Neural crest cell (in vitro differentiated cells): Measurements from ENCODE around the gene FGF11. TPM values are rescaled to one million over a fixed set of nuclear protein-coding genes. Genes with fewer than 3 reads are reported as not detected.
"Not testable (repeated sequence)": the region's sequence is repeated elsewhere in the genome, so short reads cannot be mapped to it uniquely, and the experiment has no call there.

ENCODE experiments used
- DNase-seq: peaks from one replicate; pipeline ENCODE4 v3.0.0; 2021; ENCODE audit warnings: low read depth, mixed read lengths, low spot score
- H3K27ac Mint-ChIP-seq: one replicate; pipeline ENCODE4 v1.8.0; 2021; ENCODE audit warnings: mild to moderate bottlenecking, mixed read lengths; ENCODE audit not compliant: unreplicated experiment
- H3K27me3 Mint-ChIP-seq: 2 replicates; pipeline ENCODE4 v1.8.0; 2021; ENCODE audit warnings: low read depth, mild to moderate bottlenecking, mixed read lengths
- H3K36me3 Mint-ChIP-seq: 2 replicates; pipeline ENCODE4 v1.8.0; 2021; ENCODE audit warnings: low read depth, mild to moderate bottlenecking, mixed read lengths
- H3K4me1 Mint-ChIP-seq: 2 replicates; pipeline ENCODE4 v1.8.0; 2021; ENCODE audit warnings: mixed read lengths
- H3K4me3 Mint-ChIP-seq: one replicate; pipeline ENCODE4 v1.8.0; 2021; ENCODE audit warnings: mild to moderate bottlenecking, mixed read lengths
- H3K9me3 Mint-ChIP-seq: 2 replicates; pipeline ENCODE4 v1.8.0; 2021; ENCODE audit warnings: mixed read lengths
- CTCF ChIP-seq: fragments of 200-600 bp; sonication (generic); conservative IDR thresholded peaks from 2 replicates; pipeline ENCODE4 v1.5.0; 2021; ENCODE audit warnings: antibody characterized with exemption, mild to moderate bottlenecking
- total RNA-seq: library from RNA; stranded (reverse); gene quantifications from 2 replicates; pipeline ENCODE4 v1.2.1, GENCODE V29; 2021

Gene FGF11
- total RNA-seq, 1 donor from 2014 or later = 6.0 TPM

GRCh38 chr17:7481842-7482741 lies 42.8 kb downstream of the FGF11 start:
- H3K4me1 Mint-ChIP-seq = peaks cover 72% of the 10 kb centered on the region
- not testable (repeated sequence) for DNase-seq, H3K36me3 Mint-ChIP-seq, H3K9me3 Mint-ChIP-seq, H3K27me3 Mint-ChIP-seq
- peak overlapping the region; percentile 99 for H3K4me3 Mint-ChIP-seq
- peak overlapping the region; percentile 100 for H3K27ac Mint-ChIP-seq

- H3K27me3 Mint-ChIP-seq, DNase-seq, H3K36me3 Mint-ChIP-seq, H3K9me3 Mint-ChIP-seq: not testable (repeated sequence)
- H3K4me1 Mint-ChIP-seq = peaks cover 74% of the 10 kb centered on the region
- H3K27ac Mint-ChIP-seq = peak overlapping the region; percentile 100
- peak overlapping the region; percentile 99 for H3K4me3 Mint-ChIP-seq
Measured at GRCh38 chr17:7482742-7483088, 43.4 kb downstream of the FGF11 start.

DNA sequence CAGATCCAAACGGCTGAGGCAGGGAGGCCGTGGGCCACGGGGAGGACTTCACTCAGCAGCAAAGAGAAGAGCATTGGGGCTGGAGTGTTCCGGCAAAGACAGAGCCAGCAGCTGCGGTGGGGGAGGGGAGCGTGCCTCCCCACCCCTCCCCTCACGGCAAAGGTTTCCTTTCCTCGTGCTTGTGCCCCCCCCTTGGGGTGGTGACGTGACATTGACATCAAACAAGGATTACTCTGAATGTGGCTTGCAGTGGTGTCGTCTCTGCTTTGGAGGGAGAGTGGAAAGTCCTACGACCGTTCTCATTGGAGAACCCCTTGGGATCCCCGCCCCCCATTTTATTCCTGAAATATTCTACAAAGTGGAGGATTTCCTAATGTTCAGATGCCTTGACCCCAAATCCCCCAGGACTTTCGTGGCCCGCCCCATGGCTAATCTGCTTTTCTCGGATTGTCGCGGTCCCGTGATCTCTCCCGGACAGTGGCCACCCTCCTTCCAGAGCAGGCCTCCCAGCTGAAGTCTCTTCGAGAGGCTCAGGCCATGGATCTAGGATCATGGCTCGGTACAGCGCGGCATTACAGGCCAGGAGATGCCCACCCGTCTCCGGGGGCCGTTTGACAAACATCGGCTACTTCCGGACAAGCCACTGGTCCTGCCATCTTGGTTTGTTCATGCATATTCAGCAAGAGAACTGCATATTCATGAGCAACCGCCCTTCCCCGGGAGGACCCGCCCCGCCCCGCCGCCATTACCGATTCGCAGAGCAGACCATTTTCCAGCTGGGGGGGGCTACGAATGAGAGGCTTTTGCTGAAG lies 44.1 kb downstream of the FGF11 start:
- H3K27me3 Mint-ChIP-seq = no peaks in the 10 kb centered on the region
- H3K4me3 Mint-ChIP-seq = peak overlapping the region; percentile 99

DNA sequence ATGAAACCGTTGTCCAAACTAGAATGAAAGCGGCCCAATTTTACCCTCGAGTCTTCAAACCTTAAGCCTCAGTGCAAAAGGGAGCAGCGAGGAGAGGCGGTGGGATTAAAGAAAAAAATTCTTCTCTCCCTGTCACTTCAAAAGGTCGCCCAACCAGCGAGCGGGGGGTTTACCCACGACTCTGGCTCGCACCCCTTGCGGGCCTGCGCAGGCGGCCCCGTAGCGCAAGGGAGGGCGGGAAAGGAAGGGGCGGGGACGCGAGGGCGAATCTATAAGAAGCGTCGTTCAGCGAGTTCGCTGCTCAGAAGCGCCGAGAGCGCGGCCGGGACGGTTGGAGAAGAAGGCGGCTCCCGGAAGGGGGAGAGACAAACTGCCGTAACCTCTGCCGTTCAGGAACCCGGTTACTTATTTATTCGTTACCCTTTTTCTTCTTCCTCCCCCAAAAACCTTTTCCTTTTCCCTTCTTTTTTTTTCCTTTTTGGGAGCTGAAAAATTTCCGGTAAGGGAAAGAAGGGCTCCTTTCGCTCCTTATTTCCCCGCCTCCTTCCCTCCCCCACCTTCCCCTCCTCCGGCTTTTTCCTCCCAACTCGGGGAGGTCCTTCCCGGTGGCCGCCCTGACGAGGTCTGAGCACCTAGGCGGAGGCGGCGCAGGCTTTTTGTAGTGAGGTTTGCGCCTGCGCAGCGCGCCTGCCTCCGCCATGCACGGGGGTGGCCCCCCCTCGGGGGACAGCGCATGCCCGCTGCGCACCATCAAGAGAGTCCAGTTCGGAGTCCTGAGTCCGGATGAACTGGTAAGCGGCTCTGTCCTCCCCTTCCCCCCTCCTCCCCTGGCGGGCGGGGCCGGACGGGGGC lies 45.0 kb downstream of the FGF11 start, which contains the start of gene POLR2A:
Gene POLR2A (plus strand): TSS at position 300 of the 852 bp plus-strand sequence.
- no peaks in the 10 kb centered on the region for H3K9me3 Mint-ChIP-seq

More for the DNA sequence above, 44.1 kb downstream of the FGF11 start:
- peaks cover 69% of the 10 kb centered on the region for H3K4me1 Mint-ChIP-seq
- peak overlapping the region; percentile 100 for H3K27ac Mint-ChIP-seq
- H3K36me3 Mint-ChIP-seq = peaks cover 3% of the 10 kb centered on the region
- H3K9me3 Mint-ChIP-seq = no peaks in the 10 kb centered on the region
- TF ChIP-seq CTCF = no peak
- DNase-seq = peak; percentile 84

GRCh38 chr17:7484919-7485377 lies 45.6 kb downstream of the FGF11 start:
- DNase-seq = no peak
- H3K9me3 Mint-ChIP-seq = no peaks in the 10 kb centered on the region
- peaks cover 3% of the 10 kb centered on the region for H3K36me3 Mint-ChIP-seq
- TF ChIP-seq CTCF = no peak
- peaks cover 73% of the 10 kb centered on the region for H3K4me1 Mint-ChIP-seq
- H3K27ac Mint-ChIP-seq = peak overlapping the region; percentile 100
- no peaks in the 10 kb centered on the region for H3K27me3 Mint-ChIP-seq
- H3K4me3 Mint-ChIP-seq = peak overlapping the region; percentile 99

More for the DNA sequence above, 45.0 kb downstream of the FGF11 start, which contains the start of gene POLR2A:
- peaks cover 3% of the 10 kb centered on the region for H3K36me3 Mint-ChIP-seq
- H3K4me1 Mint-ChIP-seq = peaks cover 73% of the 10 kb centered on the region
- peak within 1 kb of the TSS; percentile 100 for H3K27ac Mint-ChIP-seq
- H3K27me3 Mint-ChIP-seq = no peaks in the 10 kb centered on the region
- no peak for TF ChIP-seq CTCF
- peak; percentile 98 for DNase-seq
- H3K4me3 Mint-ChIP-seq = peak within 1 kb of the TSS; percentile 99

DNA sequence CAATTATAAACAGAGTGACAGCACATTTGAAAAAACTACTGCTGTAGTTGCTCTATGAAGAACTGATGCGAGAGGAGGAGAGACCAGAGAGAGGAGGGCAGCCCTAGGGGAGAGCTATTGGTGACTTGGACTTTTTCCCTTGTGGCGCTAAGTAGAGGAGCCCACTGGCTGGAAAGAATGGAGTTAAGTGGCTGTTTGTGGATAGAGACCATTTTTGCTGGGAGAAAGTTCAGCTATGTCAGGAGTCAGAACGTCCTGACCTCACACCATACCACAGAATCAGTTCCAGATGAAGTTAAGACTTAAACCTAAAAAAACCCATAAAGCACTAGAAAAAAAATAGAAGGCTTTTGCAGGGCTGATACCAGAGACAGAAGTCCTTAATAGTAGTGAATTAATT lies 46.9 kb downstream of the FGF11 start:
- Mint-ChIP-seq H3K4me1 (peaks cover 72% of the 10 kb centered on the region), H3K27ac (no peak overlapping the region), H3K27me3 (no peaks in the 10 kb centered on the region), H3K36me3 (peaks cover 6% of the 10 kb centered on the region), H3K4me3 (peak overlapping the region; percentile 79), H3K9me3 (no peaks in the 10 kb centered on the region)
- DNase-seq = no peak
- no peak for TF ChIP-seq CTCF
